HCT116 (cell line): Measurements from ENCODE around the gene LCOR. TPM values are rescaled to one million over a fixed set of nuclear protein-coding genes. Genes with fewer than 3 reads are reported as not detected.

Experiments
- ATAC-seq: fragments of 200-7000 bp; cut with Tn5 transposase; 2 replicates; pipeline ENCODE4 v1.9.1; 2020; ENCODE audit warnings: mild to moderate bottlenecking, moderate library complexity
- BruUV-seq: library from RNA; stranded (reverse); fragments of 400-500 nt; replicated peaks from 2 replicates; lab custom pipeline; 2021; lab: Mats Ljungman, UMichigan
- CTCF ChIA-PET: fragments of 300-600 bp; sonication (Branson Sonifier 250); formaldehyde crosslinking; loops from one replicate; lab custom pipeline; 2021; ENCODE audit warnings: antibody characterized with exemption; lab: Charles Lee
- POLR2A ChIA-PET: fragments of 300-600, 350-600 bp; sonication (Branson Sonifier 250); formaldehyde crosslinking; loops from one replicate; lab custom pipeline; 2021; ENCODE audit warnings: antibody characterized with exemption; lab: Charles Lee
- RAD21 ChIA-PET, 2 experiments: fragments of 300-600 bp; sonication (Branson Sonifier 250); formaldehyde crosslinking; loops; one replicate each; lab custom pipeline; 2023; ENCODE audit warnings: low total read pairs in 2 of 2; ENCODE audit not compliant: uncharacterized antibody in 2 of 2, unreplicated experiment in 2 of 2, low non-redundant PET in 1 of 2; lab: Charles Lee
- DNase-seq: peaks from one replicate; pipeline ENCODE4 v3.0.0-alpha.2; 2010; ENCODE audit warnings: low read depth, low spot score
- H2AFZ ChIP-seq: fragments of 200-600 bp; shearing (Covaris generic), sonication (generic); 2 replicates; pipeline ENCODE4 v1.6.1; 2017; ENCODE audit warnings: low read depth, mixed run types, mixed read lengths, antibody characterized with exemption, low read length; ENCODE audit not compliant: poor library complexity, severe bottlenecking
- H3K27ac ChIP-seq: 2 replicates; pipeline ENCODE4 v1.5.1; 2012; ENCODE audit warnings: low read depth, low read length
- H3K27me3 ChIP-seq: fragments of 200-600 bp; sonication (generic); 2 replicates; pipeline ENCODE4 v1.6.1; 2016; ENCODE audit warnings: mixed run types, low read length, mixed read lengths; ENCODE audit not compliant: insufficient read depth
- H3K36me3 ChIP-seq, 2 experiments: fragments of 200-500 bp in 1 of 2; fragments of 200-600 bp in 1 of 2; sonication (Bioruptor generic) in 1 of 2; sonication (generic) in 1 of 2; 2 replicates each; pipeline versions ENCODE4 v1.5.1 to v1.6.1; 2014 to 2016; ENCODE audit warnings: low read length in 2 of 2, inconsistent platforms in 1 of 2, mixed read lengths in 1 of 2, mixed run types in 1 of 2; ENCODE audit not compliant: insufficient read depth in 2 of 2, control insufficient read depth in 1 of 2
- H3K4me1 ChIP-seq, 2 experiments: fragments of 200-600 bp in 1 of 2; sonication (generic) in 1 of 2; 2 replicates each; pipeline versions ENCODE4 v1.5.1 to v1.6.1; 2012 to 2017; ENCODE audit warnings: low read length in 2 of 2, inconsistent platforms in 1 of 2, mild to moderate bottlenecking in 1 of 2, mixed read lengths in 1 of 2, mixed run types in 1 of 2, moderate library complexity in 1 of 2; ENCODE audit not compliant: insufficient read depth in 2 of 2, control insufficient read depth in 1 of 2
- H3K4me2 ChIP-seq: fragments of 200-600 bp; sonication (generic); 2 replicates; pipeline ENCODE4 v1.6.1; 2017; ENCODE audit warnings: mixed run types, low read length, mixed read lengths
- H3K4me3 ChIP-seq, 2 experiments: fragments of 200-600 bp in 1 of 2; sonication (generic) in 1 of 2; replicated peaks in 1 of 2; 2 replicates each; pipeline ENCODE4 v1.5.1; 2011 to 2016; ENCODE audit warnings: low read length in 2 of 2, control low read depth in 1 of 2, low read depth in 1 of 2, mild to moderate bottlenecking in 1 of 2, mixed read lengths in 1 of 2, mixed run types in 1 of 2
- H3K79me2 ChIP-seq: fragments of 200-600 bp; sonication (generic); 2 replicates; pipeline ENCODE4 v1.6.1; 2017; ENCODE audit warnings: mild to moderate bottlenecking, mixed run types, low read length, moderate library complexity, mixed read lengths; ENCODE audit not compliant: insufficient read depth
- H3K9ac ChIP-seq: fragments of 200-600 bp; sonication (generic); 2 replicates; pipeline ENCODE4 v1.6.1; 2016; ENCODE audit warnings: low read length, mixed read lengths
- H3K9me2 ChIP-seq: fragments of 200-600 bp; sonication (generic), shearing (Covaris generic); 2 replicates; pipeline ENCODE4 v1.6.1; 2017; ENCODE audit warnings: mixed run types, mild to moderate bottlenecking, moderate library complexity; ENCODE audit not compliant: insufficient read depth
- H3K9me3 ChIP-seq, 2 experiments: fragments of 200-500 bp in 1 of 2; fragments of 200-600 bp in 1 of 2; sonication (Bioruptor generic) in 1 of 2; sonication (generic) in 1 of 2; 2 replicates each; pipeline ENCODE4 v1.6.1; 2014 to 2017; ENCODE audit warnings: low read length in 2 of 2, mixed read lengths in 2 of 2, inconsistent platforms in 1 of 2, low read depth in 1 of 2, mild to moderate bottlenecking in 1 of 2, mixed run types in 1 of 2, moderate library complexity in 1 of 2; ENCODE audit not compliant: control insufficient read depth in 1 of 2, insufficient read depth in 1 of 2
- H4K20me1 ChIP-seq: fragments of 200-600 bp; sonication (generic), shearing (Covaris generic); 2 replicates; pipeline ENCODE4 v1.6.1; 2017; ENCODE audit warnings: mixed run types, mild to moderate bottlenecking, moderate library complexity; ENCODE audit not compliant: insufficient read depth
- ATF3 ChIP-seq: IDR thresholded peaks from 2 replicates; pipeline ENCODE4 v1.6.1; 2012
- CEBPB ChIP-seq: IDR thresholded peaks from 2 replicates; pipeline ENCODE4 v1.6.1; 2012; ENCODE audit warnings: low read depth
- CTCF ChIP-seq, 3 experiments: fragments of 200-600 bp in 1 of 3; sonication (generic) in 1 of 3; IDR thresholded peaks in 2 of 3; conservative IDR thresholded peaks in 1 of 3; 2 replicates each; pipeline ENCODE4 v1.5.1; 2012 to 2017; ENCODE audit warnings: low read depth in 2 of 3, low read length in 2 of 3, antibody characterized with exemption in 1 of 3, borderline replicate concordance in 1 of 3, control low read depth in 1 of 3, mild to moderate bottlenecking in 1 of 3, mixed read lengths in 1 of 3, mixed run types in 1 of 3, moderate library complexity in 1 of 3; ENCODE audit not compliant: insufficient read depth in 1 of 3
- EGR1 ChIP-seq: IDR thresholded peaks from 2 replicates; pipeline ENCODE4 v1.6.1; 2012; ENCODE audit warnings: low read depth
- ELF1 ChIP-seq: IDR thresholded peaks from 2 replicates; pipeline ENCODE4 v1.6.1; 2012; ENCODE audit warnings: low read depth, borderline replicate concordance
- EZH2 ChIP-seq: fragments of 200-600 bp; sonication (generic); IDR thresholded peaks from 2 replicates; pipeline ENCODE4 v1.6.1; 2017; ENCODE audit warnings: antibody characterized with exemption, mixed run types
- JUND ChIP-seq: IDR thresholded peaks from 2 replicates; pipeline ENCODE4 v1.6.1; 2012
- POLR2A ChIP-seq: IDR thresholded peaks from 2 replicates; pipeline ENCODE4 v1.7.0; 2011; ENCODE audit warnings: borderline replicate concordance; ENCODE audit not compliant: insufficient read depth, insufficient read length; ENCODE audit errors: extremely low read depth
- RAD21 ChIP-seq: IDR thresholded peaks from 2 replicates; pipeline ENCODE4 v1.6.1; 2012; ENCODE audit warnings: low read depth, mild to moderate bottlenecking
- SP1 ChIP-seq: IDR thresholded peaks from 2 replicates; pipeline ENCODE4 v1.6.1; 2012; ENCODE audit warnings: low read depth
- SRF ChIP-seq: IDR thresholded peaks from 2 replicates; pipeline ENCODE4 v1.6.1; 2012; ENCODE audit warnings: low read depth
- TCF7L2 ChIP-seq: IDR thresholded peaks from 2 replicates; pipeline ENCODE4 v1.7.0; 2011; ENCODE audit warnings: borderline replicate concordance, inconsistent platforms; ENCODE audit not compliant: insufficient read depth, insufficient read length; ENCODE audit errors: extremely low read depth
- YY1 ChIP-seq: IDR thresholded peaks from 2 replicates; pipeline ENCODE4 v1.6.1; 2011; ENCODE audit warnings: low read length, low read depth, moderate library complexity, mild to moderate bottlenecking; ENCODE audit not compliant: insufficient replicate concordance; ENCODE audit errors: extremely low read depth
- ZBTB33 ChIP-seq: IDR thresholded peaks from 2 replicates; pipeline ENCODE4 v1.6.1; 2011; ENCODE audit warnings: mild to moderate bottlenecking, low read length, moderate library complexity; ENCODE audit not compliant: insufficient replicate concordance; ENCODE audit errors: extremely low read depth
- intact Hi-C: fragments of 100-400 bp; cut with micrococcal nuclease; formaldehyde crosslinking; loops from 2 replicates; pipeline ENCODE4 v1.10.0; 2022
- total RNA-seq: library from RNA; stranded (reverse); gene quantifications from one replicate; pipeline ENCODE4 v1.2.1, GENCODE V29; 2021; ENCODE audit not compliant: unreplicated experiment

LCOR gene
- total RNA-seq, 1 experiment from 2014 or later = 59.9 TPM

GRCh38 chr10:96955794-96956193 is 123.7 kb downstream of the LCOR start:
- Histone ChIP-seq H3K4me3 (no peak overlapping the region), H3K36me3 (peaks cover 0 to 10% of the 10 kb centered on the region in 2 experiments; a peak in 3 of 4 replicates), H3K9ac (no peak overlapping the region), H2AFZ (no peak overlapping the region), H3K4me1 (no peaks in the 10 kb centered on the region), H3K9me3 (no peaks in the 10 kb centered on the region), H3K27ac (no peak overlapping the region), H3K27me3 (no peaks in the 10 kb centered on the region), H3K79me2 (no peaks in the 10 kb centered on the region), H3K9me2 (no peaks in the 10 kb centered on the region), H4K20me1 (no peaks in the 10 kb centered on the region), H3K4me2 (no peak overlapping the region)
- POLR2A ChIA-PET = no interaction called here
- CTCF ChIA-PET = no interaction called here
- no peak for ATAC-seq
- TF ChIP-seq SRF (no peak), EGR1 (no peak), JUND (no peak), ATF3 (no peak), RAD21 (no peak), YY1 (no peak), CTCF (IDR thresholded peaks at IDR 0.05 in 2 of 3, conservative IDR thresholded peaks at IDR 0.05 in 1 of 3; ENCODE audit: borderline replicate concordance in 1 of 3, insufficient read depth in 1 of 3, low read depth in 2 of 3, low read length in 2 of 3) (no peak), ELF1 (no peak), EZH2 (no peak), CEBPB (no peak), TCF7L2 (no peak), SP1 (no peak), ZBTB33 (no peak), POLR2A (no peak)
- BruUV-seq = no TSS peak
- intact Hi-C loops = no loop called here
- RAD21 ChIA-PET = no interaction called here
- no peak for DNase-seq
